ENCODE data around the gene CAPG.

The CAPG gene

GRCh38 chr2:85427300-85427835 is 17.2 kb upstream of the CAPG start:
- TF ChIP-seq CTCF (IDR thresholded peaks at IDR 0.05; ENCODE audit: low read depth, low read length, missing control alignments), result no peak
- H3K4me3 ChIP-seq (ENCODE audit: low read depth, low read length), result no peak overlapping the region
- no peak for DNase-seq (ENCODE audit: low read depth)

- no peak for DNase-seq (ENCODE audit: low read depth)
- TF ChIP-seq CTCF (IDR thresholded peaks at IDR 0.05; ENCODE audit: low read depth, low read length, missing control alignments), result no peak
- H3K4me3 ChIP-seq (ENCODE audit: low read depth, low read length), result no peak overlapping the region
Measured at GRCh38 chr2:85425588-85425987, 15.4 kb upstream of the CAPG start.

- no peak for TF ChIP-seq CTCF (IDR thresholded peaks at IDR 0.05; ENCODE audit: low read depth, low read length, missing control alignments)
- no peak overlapping the region for H3K4me3 ChIP-seq (ENCODE audit: low read depth, low read length)
- DNase-seq (ENCODE audit: low read depth), result no peak
Measured at GRCh38 chr2:85423525-85423924, 13.4 kb upstream of the CAPG start.

- no peak overlapping the region for H3K4me3 ChIP-seq (ENCODE audit: low read depth, low read length)
- DNase-seq (ENCODE audit: low read depth), result no peak
- TF ChIP-seq CTCF (IDR thresholded peaks at IDR 0.05; ENCODE audit: low read depth, low read length, missing control alignments), result no peak
Measured at GRCh38 chr2:85422072-85422457, 11.9 kb upstream of the CAPG start.

- DNase-seq (ENCODE audit: low read depth), result no peak
- H3K4me3 ChIP-seq (ENCODE audit: low read depth, low read length), result no peak overlapping the region
- TF ChIP-seq CTCF (IDR thresholded peaks at IDR 0.05; ENCODE audit: low read depth, low read length, missing control alignments), result no peak
Measured at GRCh38 chr2:85421260-85422071, 11.3 kb upstream of the CAPG start.

GRCh38 chr2:85420536-85421259 is 10.5 kb upstream of the CAPG start:
- no peak overlapping the region for H3K4me3 ChIP-seq (ENCODE audit: low read depth, low read length)
- DNase-seq (ENCODE audit: low read depth), result no peak
- peak; percentile 98 for TF ChIP-seq CTCF (IDR thresholded peaks at IDR 0.05; ENCODE audit: low read depth, low read length, missing control alignments)

Data from GM12864 (cell line).